HG02981 (cell line): ENCODE results near the gene MKI67.

ENCODE experiments used
- ATAC-seq: cut with Tn5 transposase; IDR thresholded peaks from one replicate; pipeline ENCODE4 v1.9.1; 2021; ENCODE audit warnings: mild to moderate bottlenecking, moderate library complexity; ENCODE audit not compliant: unreplicated experiment

The MKI67 gene

DNA sequence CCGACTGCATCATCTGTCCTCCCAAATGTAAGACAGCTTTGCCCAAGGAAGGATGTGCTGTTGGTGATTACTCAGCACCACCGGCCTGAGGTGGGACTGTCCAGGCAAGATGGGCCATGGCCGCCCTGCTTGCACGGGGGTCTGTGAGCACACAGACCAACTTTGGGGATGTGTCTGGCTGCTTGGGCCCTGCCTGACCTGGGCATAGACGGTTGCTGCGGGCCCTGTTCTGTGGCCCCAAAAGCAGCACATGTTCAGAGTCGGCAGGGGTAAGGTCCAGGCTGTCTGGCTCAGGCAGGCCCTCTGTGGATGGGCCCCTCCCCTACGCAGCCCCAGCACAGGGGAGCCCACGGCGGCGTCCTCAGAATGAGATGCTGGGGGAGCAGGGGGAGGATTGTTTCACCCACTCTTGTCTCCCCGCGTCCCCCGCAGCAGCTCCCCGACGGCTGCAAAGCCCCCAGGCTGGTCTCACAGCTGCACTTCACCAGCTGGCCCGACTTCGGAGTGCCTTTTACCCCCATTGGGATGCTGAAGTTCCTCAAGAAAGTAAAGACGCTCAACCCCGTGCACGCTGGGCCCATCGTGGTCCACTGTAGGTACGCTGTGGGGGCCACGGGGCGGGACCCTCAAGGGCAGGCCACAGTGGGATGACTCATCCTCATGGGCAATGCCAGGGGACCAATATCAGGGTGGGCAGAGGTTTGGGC, 58.4 kb downstream of the MKI67 start:
- ATAC-seq = no peak

DNA sequence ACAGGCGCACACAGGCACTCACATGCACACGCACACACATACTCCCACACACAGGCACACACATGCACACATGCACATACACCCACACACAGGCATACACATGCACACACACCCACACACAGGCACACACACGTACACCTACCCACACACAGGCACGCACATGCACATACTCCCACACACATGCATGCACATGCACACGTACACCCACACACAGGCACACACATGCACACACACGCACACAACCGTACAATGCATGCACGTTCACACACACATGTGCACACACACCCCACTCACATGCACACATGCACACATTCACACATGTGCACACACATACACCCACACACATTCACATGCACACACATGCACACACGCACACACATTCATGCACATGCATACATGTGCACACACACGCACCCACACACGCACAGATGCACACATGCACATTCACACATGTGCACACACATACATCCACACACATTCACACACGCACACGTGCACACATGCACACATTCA, 59.3 kb downstream of the MKI67 start:
- ATAC-seq = no peak

DNA sequence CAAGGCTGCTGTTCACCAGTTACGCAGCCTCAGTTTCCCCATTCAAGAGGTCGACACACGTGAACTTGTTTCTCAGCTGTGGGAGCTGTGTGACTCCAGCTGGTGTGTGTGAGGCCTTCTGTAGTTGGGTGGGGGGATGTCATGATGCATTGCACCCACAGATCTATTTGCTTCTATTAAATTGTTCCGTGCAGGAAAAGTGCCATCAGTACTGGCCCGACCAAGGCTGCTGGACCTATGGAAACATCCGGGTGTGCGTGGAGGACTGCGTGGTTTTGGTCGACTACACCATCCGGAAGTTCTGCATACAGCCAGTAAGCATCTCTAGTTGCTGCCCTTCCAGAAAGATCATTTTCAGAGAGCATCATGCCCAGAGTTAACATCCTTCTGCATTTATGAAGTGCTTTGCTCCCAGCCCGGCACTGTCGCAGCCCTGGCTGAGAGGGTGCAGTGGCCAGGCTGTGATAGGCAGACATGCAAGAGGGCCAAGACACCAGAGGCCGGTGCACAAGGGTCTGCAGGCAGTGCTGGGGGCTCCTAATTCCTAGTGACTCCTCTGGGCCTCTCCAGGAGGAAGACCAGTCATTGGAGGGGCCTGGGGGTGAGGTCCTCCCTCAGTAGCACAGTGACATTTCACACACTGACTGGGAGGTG, 60.2 kb downstream of the MKI67 start:
- no peak for ATAC-seq

DNA sequence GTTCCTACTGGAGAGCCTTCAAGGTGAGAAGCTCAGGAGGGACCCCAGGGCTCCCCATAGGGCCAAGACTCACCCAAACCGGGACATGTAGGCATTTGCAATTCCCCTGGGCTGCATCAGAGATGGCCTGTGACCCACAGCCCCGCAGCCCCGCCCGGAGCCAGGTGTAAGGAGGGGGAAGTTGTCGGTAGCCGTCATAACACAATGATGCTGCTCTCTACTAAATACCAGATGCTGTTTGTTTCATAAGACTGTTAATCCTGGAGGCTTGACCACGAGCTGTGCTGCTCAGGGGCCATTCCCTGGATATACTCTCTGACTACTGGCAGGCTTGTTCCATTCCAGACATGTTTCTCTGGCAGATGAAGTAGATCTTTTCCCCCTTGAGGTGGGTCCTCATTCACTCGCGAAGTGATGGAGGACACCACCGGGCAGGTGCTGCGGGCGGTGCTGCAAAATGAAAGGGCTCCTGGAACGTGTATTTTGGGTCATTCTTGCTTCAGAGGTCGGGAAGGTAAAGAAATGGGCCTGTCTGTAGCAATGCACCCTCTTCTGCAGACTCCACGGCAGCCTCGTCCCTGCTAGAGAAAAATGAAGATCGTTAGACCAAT, 61.1 kb downstream of the MKI67 start:
- no peak for ATAC-seq

DNA sequence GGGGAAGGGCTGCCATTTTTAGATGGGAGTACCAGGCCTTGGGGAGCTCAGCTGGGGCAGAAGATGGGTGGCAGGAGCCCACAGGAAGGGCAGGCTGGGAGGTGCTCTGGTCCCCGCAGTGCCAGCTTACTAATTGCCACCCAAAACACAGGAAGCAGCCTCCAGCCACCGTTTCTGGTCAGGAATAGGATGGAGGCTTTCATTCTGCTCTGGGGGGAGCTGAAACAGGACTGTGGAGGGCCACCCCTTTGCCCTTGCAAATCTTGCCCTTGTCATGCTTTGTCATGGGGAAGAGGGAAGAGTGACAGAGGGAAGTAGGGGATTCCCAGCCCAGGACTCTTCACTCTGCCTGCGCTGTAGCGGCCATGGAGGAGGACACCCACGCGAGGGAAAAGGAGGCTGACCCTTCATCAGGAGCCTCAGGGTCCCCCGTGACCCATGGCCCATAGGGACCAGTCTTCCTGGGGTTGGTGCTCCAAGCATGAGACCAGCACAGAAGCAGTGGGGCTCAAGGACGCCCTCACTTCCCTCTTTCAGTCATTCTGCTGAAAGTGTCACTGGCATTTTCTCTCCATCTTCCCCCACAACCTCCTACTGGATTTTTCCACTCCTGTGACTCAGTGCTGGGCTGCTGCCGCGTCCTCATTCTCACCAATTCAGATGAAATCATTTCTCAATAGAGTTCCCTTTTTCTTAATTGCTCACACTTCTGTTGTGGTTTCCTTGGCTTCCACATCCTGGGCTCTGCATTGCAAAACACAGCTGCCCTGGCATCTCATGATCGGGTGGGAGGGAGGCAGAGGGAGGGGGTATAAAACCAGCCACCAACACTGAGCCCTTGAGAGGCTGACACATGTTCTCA, 61.9 kb downstream of the MKI67 start:
- peak; percentile 54 for ATAC-seq

DNA sequence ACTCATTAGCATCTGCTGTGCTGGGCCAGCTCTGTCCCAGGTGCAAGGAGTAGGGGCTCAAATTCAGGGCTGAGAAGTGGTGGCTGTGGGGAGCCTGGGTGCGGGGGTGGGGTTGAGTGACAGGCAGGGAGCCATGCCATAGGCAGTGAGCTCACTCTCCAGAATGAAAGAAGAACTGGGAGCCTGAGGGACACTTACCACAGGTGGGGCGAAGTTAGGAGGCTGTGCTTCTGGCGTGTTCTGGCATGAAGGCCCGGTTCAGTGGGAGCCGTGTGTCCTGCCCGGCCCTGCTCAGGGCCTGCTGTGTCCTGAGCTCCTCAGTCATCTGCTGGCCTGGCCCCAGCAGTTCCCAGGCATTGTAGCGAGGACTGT, 62.5 kb downstream of the MKI67 start:
- ATAC-seq = no peak

DNA sequence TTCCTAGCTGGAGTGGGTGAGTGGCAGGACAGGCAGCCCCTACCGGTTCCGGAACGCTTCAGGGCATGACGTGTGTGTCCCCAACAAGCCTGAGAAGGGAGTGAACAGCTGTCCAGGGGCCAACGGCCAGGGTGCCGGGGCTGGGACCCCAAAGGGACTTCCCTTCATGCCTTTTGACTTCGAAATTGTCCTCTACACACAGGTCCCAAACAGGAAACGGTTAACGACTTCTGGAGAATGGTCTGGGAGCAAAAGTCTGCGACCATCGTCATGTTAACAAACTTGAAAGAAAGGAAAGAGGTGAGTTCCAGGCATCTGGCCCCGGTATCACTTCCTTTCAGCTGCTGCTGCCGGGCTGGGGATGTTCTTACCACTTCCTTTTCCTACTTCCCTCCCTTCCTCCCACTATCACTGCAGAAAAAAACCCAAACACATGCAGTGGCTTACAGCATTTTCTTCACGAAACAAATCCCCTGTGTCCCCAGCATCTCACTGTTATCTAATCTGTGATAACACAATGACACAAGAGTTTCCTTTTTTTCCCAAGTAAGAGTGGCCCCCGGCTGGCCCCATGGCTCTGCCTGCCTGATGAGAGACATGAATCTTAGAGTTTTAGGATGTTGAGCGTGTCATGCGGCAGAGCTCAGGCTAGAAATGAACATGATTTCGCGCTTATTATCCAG, 63.2 kb downstream of the MKI67 start:
- peak; percentile 43 for ATAC-seq

DNA sequence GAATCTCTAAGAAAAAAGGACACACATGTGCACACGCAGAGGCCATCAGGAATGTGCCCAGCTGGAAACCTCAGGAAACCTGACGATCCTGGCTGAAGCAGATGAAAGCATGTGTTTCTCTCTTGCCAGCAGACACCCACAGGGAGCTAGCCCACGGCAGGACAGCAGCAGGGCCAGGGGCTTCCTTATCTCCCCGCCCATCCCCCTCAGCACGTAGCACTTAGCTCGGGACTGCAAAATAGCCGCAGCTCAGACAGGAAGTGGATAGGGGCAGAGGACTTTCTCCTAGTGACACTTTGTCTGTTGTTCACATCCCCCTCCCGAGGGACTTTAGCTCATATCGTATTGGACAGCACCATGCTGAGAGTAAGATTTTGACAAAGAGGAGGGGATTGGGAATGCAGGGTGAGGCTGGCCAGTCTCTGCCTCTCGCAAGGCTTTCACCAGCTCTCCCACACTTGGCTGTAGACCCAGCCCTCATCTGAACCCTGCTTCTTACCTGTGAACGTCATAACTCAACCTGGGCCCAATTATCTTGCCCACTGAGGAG, 63.8 kb downstream of the MKI67 start:
- ATAC-seq = peak; percentile 11

DNA sequence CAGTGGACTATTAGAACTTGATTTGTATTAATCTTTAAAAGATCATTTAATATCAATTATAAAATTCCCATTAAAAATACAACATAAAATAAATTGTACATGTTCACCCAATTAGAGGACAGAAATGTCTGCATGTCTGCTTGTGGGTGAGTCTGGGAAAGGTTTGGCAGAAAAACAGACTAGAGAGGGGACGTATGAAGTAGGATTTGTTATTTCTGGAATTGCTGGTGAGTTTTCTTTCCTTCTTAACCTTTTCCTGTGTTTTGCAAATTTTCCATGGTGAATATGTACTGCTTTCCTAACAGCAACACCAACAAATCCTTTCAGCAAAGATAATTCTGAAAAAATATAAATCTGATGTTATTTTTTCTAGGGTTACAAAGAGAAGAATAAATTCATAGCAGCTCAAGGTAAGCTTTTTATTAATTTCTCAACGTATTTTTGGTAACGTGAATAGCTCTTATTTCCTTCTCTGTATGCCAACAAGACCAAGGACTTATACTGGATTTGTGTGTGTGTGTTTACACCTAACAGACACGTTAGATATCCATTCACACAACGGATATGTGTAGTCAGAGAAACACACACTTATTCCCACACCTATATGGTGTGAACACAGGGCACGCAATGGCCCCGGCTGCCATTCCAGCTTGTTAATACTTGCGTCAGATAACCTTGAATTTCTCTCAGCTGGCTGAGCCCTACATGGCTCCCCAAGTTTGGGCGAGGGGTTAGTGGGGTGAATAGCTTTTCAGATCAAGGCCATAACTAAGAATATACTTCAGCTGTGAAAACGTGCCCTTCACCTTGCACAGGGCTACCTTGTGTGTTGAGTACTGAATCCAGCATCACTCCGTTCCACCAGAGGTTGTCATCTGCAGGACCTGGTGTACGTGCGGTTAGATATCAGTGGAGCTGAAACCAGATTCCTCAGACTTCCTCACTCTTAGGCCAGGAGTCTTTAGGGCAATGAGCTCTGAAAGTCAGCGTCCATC, 64.6 kb downstream of the MKI67 start:
- no peak for ATAC-seq

DNA sequence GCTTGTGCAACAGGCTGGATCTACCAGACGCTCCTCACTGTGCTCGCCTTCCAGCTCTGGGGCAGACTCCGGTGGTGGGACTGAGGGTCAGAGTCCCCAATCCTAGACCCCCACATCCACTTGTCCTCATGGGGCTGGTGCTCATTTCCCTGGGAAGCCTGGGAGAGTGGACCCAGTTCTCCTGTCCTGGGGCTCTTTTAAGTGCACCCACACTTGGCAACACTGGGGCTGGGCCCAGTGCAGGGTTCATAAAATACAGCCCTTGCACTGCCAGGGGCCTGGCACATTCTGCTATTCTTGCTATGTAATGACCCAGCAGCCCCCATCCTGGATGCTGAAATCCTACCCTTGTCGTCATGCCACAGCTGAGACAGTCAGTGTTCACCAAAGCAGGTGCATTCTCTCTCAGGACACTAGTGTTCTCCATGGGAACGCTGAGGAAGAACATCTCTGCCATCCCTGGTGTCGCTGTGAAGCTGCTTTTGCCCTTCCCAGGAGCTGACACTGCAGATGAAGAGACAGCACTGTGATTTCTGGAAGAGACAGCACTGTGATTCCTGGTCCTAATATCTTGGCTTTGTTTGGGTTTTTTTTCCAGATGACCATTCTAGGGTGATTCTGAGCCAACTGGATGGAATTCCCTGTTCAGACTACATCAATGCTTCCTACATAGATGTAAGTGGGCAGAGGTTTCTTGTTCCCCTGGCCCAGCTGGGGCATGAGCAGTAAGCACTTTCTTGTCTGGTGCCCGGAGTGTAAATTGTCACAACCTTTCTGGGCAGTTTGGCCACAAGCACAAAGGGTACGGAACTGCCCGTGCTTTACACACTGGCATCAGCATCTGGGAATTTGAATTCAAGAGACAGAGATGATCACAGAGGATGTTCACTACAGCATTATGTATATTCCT, 65.6 kb downstream of the MKI67 start:
- ATAC-seq = no peak

DNA sequence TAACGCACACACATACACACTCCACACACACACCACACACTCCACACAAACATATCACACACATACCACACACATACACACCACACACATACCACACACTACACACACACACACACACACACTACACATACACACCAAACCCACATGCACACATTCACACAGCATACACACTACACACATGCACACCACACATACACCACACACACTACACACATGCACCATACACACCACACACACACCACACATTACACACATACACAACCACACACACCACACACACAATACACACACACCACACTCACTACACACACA, 66.3 kb downstream of the MKI67 start:
- ATAC-seq = no peak

DNA sequence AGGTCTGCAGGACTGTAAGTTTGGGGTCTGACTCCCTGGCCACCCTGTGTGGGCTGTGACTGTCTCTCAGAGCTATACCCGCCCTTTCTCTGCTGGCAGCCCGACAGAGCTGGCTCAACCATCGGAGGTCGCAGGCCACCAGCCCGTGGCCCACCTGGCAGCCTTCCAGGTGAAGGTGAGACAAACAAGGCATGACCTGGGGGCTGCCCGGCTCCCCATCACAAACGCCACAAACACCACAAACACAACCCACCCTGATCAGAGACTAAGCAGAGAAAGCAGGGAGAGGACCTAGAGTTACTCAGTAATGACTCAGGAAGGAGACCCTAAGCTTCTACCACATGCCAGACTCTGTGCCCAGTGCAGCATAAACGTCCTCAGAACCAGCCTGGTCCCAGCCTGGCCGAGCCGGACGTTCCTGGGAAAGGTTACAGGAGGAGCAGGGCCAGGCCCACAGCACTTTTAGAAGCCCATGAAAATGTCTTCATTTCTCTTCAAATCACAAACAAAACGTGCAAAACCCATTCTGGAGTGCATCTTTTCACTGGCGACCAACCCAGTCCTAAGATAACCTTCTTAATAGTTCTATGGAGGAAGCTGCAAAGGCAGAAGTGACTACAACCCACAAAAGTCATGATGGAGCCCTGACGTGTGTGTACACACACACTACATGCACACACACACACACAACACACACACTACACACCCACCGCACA, 66.8 kb downstream of the MKI67 start:
- no peak for ATAC-seq

DNA sequence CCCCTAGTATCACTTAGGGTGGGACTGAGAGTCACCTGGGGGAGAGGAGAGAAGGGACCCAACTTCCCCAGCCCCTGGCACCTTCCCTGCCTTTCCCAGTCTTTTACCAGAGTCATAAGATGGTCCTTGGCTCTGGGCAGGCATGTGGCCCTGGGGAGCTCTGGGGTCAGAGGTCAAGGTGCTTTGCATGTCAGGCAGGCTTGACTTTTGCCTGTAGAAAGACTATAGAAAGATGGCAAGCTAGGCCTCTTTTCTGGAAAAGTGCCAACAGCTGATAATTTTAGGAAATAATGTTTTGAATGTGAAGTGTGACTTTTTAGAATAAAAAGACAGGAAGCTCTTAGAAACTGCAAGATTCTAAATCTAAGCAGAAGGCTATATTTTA, 67.5 kb downstream of the MKI67 start:
- no peak for ATAC-seq

DNA sequence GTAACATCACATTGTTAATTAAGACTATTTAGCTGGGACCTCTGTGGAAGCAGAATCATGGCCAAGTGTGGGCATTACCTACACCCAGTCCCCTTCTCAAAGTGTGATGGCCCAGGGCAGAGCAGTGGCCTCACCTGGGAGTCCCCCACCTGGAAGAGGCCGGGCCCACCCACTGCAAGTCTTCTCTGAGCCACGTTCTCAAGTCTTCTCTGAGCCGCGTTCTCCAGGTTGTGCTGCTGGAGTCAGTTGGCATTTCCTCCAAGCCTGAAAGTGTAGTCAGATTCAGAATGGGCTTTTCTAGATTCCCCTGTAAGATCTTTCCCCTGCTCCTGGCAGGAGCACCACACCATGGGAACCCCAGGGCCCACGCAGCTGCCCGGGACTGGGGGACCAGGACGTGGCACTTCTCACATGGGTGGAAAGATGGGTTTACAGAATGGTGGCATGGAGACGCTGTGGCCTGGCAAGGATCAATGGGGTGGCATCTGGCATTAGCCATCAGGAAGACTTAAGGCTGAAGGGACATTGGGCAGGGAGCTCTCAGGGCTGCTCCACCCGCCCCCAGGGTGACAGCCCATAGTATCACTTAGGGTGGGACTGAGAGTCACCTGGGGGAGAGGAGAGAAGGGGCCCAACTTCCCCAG, 68.0 kb downstream of the MKI67 start:
- no peak for ATAC-seq

DNA sequence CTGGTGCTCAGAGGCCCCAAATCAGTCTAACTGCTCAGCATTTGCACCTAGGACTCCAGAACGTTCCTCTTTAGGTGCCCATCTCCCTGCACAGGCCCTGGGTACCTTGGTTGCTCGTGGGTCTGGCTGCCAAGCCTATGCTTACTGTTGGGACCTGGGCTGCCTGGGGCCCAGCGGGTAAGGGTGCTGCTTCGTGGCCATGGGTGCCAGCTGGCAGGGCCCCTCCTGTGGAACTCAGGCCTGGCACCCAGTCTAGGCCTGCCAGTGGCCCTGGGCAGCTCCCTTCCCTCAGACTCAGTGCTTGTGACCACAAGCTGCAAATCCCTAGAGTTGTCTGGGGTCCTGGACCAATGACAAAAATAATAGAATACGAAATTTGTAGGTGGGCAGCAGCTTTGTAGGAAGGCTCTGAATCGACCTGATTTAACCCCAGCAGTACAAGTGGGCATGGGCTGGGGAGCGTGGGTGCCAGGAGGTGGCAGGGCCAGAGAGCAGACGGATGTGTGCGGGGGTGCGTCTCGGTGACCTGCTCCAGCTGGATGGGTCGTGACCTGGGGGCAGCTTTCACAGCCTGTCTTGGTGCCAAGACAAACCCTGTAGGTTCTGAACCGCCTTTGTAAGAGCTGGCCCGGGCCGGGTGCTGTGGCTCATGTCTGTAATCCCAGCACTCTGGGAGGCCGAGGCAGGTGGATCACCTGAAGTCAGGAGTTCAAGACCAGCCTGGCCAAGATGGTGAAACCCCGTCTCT, 69.7 kb downstream of the MKI67 start:
- no peak for ATAC-seq

DNA sequence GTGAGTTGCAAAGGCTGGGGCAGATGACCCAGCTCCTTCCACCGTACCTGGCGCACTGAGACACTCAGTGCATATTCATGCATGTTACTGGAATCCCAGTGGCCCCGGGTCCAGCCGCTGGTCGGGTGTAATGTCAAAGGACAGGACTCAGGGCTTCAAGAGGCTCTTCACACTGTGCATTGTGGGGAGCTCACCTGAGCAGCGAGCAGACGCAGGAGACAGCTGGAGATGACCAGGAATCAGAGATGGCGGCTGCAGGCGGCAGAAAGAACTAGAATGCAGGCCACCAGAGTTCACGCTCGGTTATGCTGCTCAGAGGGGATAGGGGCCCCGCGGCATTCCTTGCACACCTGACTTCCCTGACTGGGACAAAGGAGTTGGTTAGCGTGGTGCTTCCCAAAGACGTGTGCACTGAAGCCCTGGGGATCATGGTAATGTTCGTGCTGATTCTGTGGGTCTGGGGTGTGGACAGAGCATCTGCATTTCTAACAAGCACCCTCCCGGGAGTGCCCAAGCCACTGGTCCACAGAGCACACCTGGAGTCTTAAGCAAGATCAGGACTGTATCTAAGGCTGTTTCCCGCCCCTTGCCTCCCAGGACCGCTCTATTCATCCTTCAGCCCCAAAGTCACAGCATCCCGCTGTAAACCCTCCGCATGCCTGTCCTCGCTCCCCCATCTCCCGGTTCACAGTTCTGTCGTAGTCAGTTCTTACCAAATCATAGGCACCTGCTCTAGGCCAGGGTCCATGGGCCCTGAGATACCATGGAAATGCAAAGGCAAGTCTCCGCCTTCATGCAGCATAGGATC, 71.0 kb downstream of the MKI67 start:
- ATAC-seq = no peak
